SU-DHL-6 (cell line): ENCODE measurements around the gene VAMP1.
A peak's percentile ranks its signal among the peaks of the same experiment; 100 is the strongest.
"Not testable (repeated sequence)": the region's sequence is repeated elsewhere in the genome, so short reads cannot be mapped to it uniquely, and the experiment has no call there.

ENCODE experiments used
- H2AFZ ChIP-seq: fragments of 200-600 bp; sonication (generic); 2 replicates; pipeline ENCODE4 v1.6.1; 2014; ENCODE audit warnings: low read depth, mild to moderate bottlenecking, moderate library complexity, mixed read lengths, antibody characterized with exemption, low read length; ENCODE audit not compliant: severe bottlenecking
- H3F3A ChIP-seq: fragments of 200-600 bp; shearing (Covaris generic); 2 replicates; pipeline ENCODE4 v1.6.0; 2016; ENCODE audit warnings: antibody characterized with exemption, mild to moderate bottlenecking; ENCODE audit not compliant: insufficient read depth
- H3K27ac ChIP-seq: fragments of 200-600 bp; sonication (generic); 2 replicates; pipeline ENCODE4 v1.5.1; 2016; ENCODE audit warnings: low read depth, mild to moderate bottlenecking, low read length, moderate library complexity, mixed read lengths
- H3K27me3 ChIP-seq: fragments of 200-600 bp; sonication (generic), shearing (Covaris generic); 2 replicates; pipeline ENCODE4 v1.6.0; 2014; ENCODE audit warnings: mild to moderate bottlenecking, low read length
- H3K36me3 ChIP-seq: fragments of 200-600 bp; sonication (generic); 2 replicates; pipeline ENCODE4 v1.6.1; 2014; ENCODE audit warnings: mild to moderate bottlenecking, low read length, mixed read lengths
- H3K4me2 ChIP-seq: fragments of 300-600, 200-600 bp; shearing (Covaris generic), sonication (generic); 2 replicates; pipeline ENCODE4 v1.6.0; 2014; ENCODE audit warnings: low read length, low read depth, mild to moderate bottlenecking; ENCODE audit not compliant: poor library complexity, severe bottlenecking
- H3K4me3 ChIP-seq: fragments of 200-600 bp; sonication (generic); 2 replicates; pipeline ENCODE4 v1.5.1; 2014; ENCODE audit warnings: antibody characterized with exemption, low read length, mild to moderate bottlenecking, mixed read lengths; ENCODE audit not compliant: insufficient read depth, poor library complexity, severe bottlenecking
- H3K79me2 ChIP-seq: fragments of 200-600 bp; sonication (generic); 2 replicates; pipeline ENCODE4 v1.6.1; 2014; ENCODE audit warnings: mild to moderate bottlenecking, low read length, moderate library complexity; ENCODE audit not compliant: insufficient read depth
- H3K9ac ChIP-seq: fragments of 200-600 bp; sonication (generic); 2 replicates; pipeline ENCODE4 v1.7.0; 2014; ENCODE audit warnings: mild to moderate bottlenecking, low read length
- H3K9me2 ChIP-seq: fragments of 200-600 bp; sonication (generic); replicated peaks from 2 replicates; pipeline ENCODE4 v1.6.1; 2014; ENCODE audit warnings: low read length; ENCODE audit not compliant: insufficient read depth
- H3K9me3 ChIP-seq: fragments of 200-600 bp; sonication (generic); 2 replicates; pipeline ENCODE4 v1.6.1; 2014; ENCODE audit warnings: low read length, mixed read lengths; ENCODE audit not compliant: insufficient read depth
- H4K20me1 ChIP-seq: fragments of 200-600 bp; sonication (generic); 2 replicates; pipeline ENCODE4 v1.6.1; 2014; ENCODE audit warnings: low read depth, mild to moderate bottlenecking, antibody characterized with exemption, low read length, moderate library complexity, mixed read lengths
- CTCF ChIP-seq: fragments of 200-600 bp; sonication (generic); IDR thresholded peaks from one replicate; pipeline ENCODE4 v1.5.1; 2017; ENCODE audit warnings: antibody characterized with exemption, mild to moderate bottlenecking, low read length, moderate library complexity; ENCODE audit not compliant: insufficient read depth, poor library complexity, severe bottlenecking
- EZH2phosphoT487 ChIP-seq: fragments of 200-600 bp; sonication (generic), shearing (Covaris generic); conservative IDR thresholded peaks from 2 replicates; pipeline ENCODE4 v1.6.1; 2018; ENCODE audit warnings: mild to moderate bottlenecking, antibody characterized with exemption, low read length, moderate library complexity, mixed read lengths

Gene VAMP1

DNA sequence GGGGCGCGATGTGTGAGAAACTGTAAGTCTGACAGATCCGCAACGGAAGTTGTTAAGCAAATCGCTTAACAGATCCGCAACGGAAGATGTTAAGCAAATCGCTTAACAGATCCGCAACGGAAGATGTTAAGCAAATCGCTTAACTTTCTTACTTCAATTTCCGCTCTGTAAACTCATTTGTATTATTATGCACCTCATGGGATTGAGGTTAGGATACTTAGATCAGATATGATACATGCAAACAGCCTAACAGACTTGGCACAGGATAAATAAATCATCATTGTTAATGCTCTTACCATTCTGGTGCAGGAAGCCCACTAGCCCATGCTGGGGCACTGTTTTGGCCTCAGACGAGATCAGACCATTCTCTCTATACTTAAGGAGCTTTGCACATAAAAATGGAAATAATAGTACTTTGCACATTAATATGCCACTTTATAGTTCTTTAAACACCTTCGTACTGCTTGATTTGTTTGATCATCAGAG lies 23.8 kb upstream of the VAMP1 start:
- Histone ChIP-seq H3K27me3 (no peaks in the 10 kb centered on the region), H3K4me3 (peak overlapping the region; percentile 80), H2AFZ (no peak overlapping the region), H3K27ac (peak overlapping the region; percentile 93), H3K9me3 (no peaks in the 10 kb centered on the region), H3K36me3 (peaks cover 16% of the 10 kb centered on the region), H3K9ac (peak overlapping the region; percentile 91), H3K4me2 (peak overlapping the region; percentile 92), H3F3A (peaks cover 16% of the 10 kb centered on the region), H3K9me2 (no peaks in the 10 kb centered on the region), H3K79me2 (peaks cover 59% of the 10 kb centered on the region), H4K20me1 (no peaks in the 10 kb centered on the region)
- TF ChIP-seq CTCF (no peak), EZH2phosphoT487 (no peak)

GRCh38 chr12:6493497-6494257 lies 23.2 kb upstream of the VAMP1 start, which contains the start of gene NCAPD2:
TSS of gene NCAPD2 (plus strand) at chr12:6494102. CDS start at chr12:6495099, 997 bp downstream.
- peaks cover 52% of the 10 kb centered on the region for H3K79me2 ChIP-seq
- H3K9ac ChIP-seq = peak within 1 kb of the TSS; percentile 91
- peak within 1 kb of the TSS; percentile 93 for H3K27ac ChIP-seq
- H3K4me2 ChIP-seq = peak within 1 kb of the TSS; percentile 96
- peak within 1 kb of the TSS; percentile 80 for H3K4me3 ChIP-seq
- no peaks in the 10 kb centered on the region for H3K9me2 ChIP-seq
- H3K36me3 ChIP-seq = peaks cover 11% of the 10 kb centered on the region
- no peaks in the 10 kb centered on the region for H4K20me1 ChIP-seq
- TF ChIP-seq EZH2phosphoT487 (no peak), CTCF (no peak)
- no peaks in the 10 kb centered on the region for H3K9me3 ChIP-seq
- H2AFZ ChIP-seq = peak within 1 kb of the TSS; percentile 49
- peaks cover 16% of the 10 kb centered on the region for H3F3A ChIP-seq
- no peaks in the 10 kb centered on the region for H3K27me3 ChIP-seq

DNA sequence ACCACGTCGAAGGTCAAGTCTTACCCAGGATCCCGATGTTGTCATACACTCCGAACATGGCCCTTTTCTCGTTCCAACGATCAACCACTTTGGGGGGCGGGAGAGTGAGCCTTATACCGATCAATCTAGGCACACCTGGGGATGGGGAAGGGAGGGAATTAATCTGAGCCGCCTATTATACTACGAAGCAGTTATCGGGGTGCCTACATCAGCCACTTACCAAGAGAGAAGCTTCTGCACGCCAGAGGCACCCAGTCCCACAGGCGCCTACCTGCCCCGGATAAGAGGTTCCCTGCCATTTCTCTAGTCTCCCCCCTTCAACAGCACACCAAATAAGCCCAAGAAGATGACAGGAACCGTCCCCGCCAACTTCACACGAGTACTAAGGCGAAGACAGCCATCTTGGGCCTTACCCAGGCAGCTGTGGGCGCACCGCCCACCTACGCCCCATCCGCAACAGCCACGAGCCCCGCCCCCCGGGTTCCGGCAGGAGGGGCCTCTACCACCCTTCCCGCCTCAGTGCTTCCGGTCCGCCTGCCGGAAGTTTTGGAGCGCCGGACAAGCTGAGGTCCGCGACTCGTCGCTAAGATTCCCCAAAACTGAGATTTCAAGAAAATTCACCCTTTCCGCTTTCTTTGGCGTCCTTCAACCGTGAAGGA lies 22.5 kb upstream of the VAMP1 start, which contains the start of gene MRPL51:
Gene MRPL51 (minus strand): TSS at position 425 of the 659 bp plus-strand sequence. CDS start 126 bp downstream, at position 299.
- Histone ChIP-seq H3K9me2 (no peaks in the 10 kb centered on the region), H3K27ac (peak within 1 kb of the TSS; percentile 93)

GRCh38 chr12:6490673-6491072 lies 20.2 kb upstream of the VAMP1 start:
- H3K9me3 ChIP-seq, H3K36me3 ChIP-seq, H2AFZ ChIP-seq, H3K4me2 ChIP-seq, H3K27me3 ChIP-seq, H3K9me2 ChIP-seq, H3K4me3 ChIP-seq, H3K9ac ChIP-seq, H3K27ac ChIP-seq, H4K20me1 ChIP-seq: not testable (repeated sequence)
- peaks cover 28% of the 10 kb centered on the region for H3K79me2 ChIP-seq
- peaks cover 16% of the 10 kb centered on the region for H3F3A ChIP-seq

More for the DNA sequence above, 22.5 kb upstream of the VAMP1 start, which contains the start of gene MRPL51:
- Histone ChIP-seq H3K27me3 (no peaks in the 10 kb centered on the region), H3K9me3 (no peaks in the 10 kb centered on the region), H3K36me3 (peaks cover 11% of the 10 kb centered on the region), H2AFZ (peak within 1 kb of the TSS; percentile 49), H3K9ac (peak within 1 kb of the TSS; percentile 91), H3F3A (peaks cover 16% of the 10 kb centered on the region), H3K4me3 (peak within 1 kb of the TSS; percentile 80), H3K4me2 (peak within 1 kb of the TSS; percentile 96), H3K79me2 (peaks cover 46% of the 10 kb centered on the region), H4K20me1 (no peaks in the 10 kb centered on the region)
- TF ChIP-seq CTCF (no peak), EZH2phosphoT487 (no peak)
